Activated T-helper 2 cell treated with anti-CD3 and anti-CD28 coated beads, Interferon-gamma antibody, Interleukin-2, Interleukin-4, amounts not matched to agents 10 μg/mL and 5 μg/mL and 100 μg/mL, durations not matched to agents 14 hours and 24 hours and 36 hours (primary cell): ENCODE data around the gene WWC2. TPM values are rescaled to one million over a fixed set of nuclear protein-coding genes. Genes with fewer than 3 reads are reported as not detected.

Experiments used
- DNase-seq: peaks from one replicate; pipeline ENCODE4 v3.0.0; 2021; ENCODE audit warnings: low spot score
- H3K27ac Mint-ChIP-seq: one replicate; pipeline ENCODE4 v1.8.0; 2021; ENCODE audit warnings: mixed read lengths
- H3K27me3 Mint-ChIP-seq: one replicate; pipeline ENCODE4 v1.8.0; 2021; ENCODE audit warnings: low read depth, mixed read lengths
- H3K36me3 Mint-ChIP-seq: one replicate; pipeline ENCODE4 v1.8.0; 2021; ENCODE audit warnings: low read depth, mixed read lengths
- H3K4me1 Mint-ChIP-seq: one replicate; pipeline ENCODE4 v1.8.0; 2021; ENCODE audit warnings: low read depth, mixed read lengths
- H3K4me3 Mint-ChIP-seq: one replicate; pipeline ENCODE4 v1.8.0; 2021; ENCODE audit warnings: low read depth, mild to moderate bottlenecking, moderate library complexity, mixed read lengths
- H3K9me3 Mint-ChIP-seq: one replicate; pipeline ENCODE4 v1.8.0; 2021; ENCODE audit warnings: mixed read lengths
- intact Hi-C: fragments of 100-400 bp; cut with micrococcal nuclease; formaldehyde crosslinking; loops from one replicate; pipeline ENCODE4 v1.15.1; 2023
- total RNA-seq: library from RNA; stranded (reverse); gene quantifications from 2 replicates; pipeline ENCODE4 v1.2.3, GENCODE V29; 2022

WWC2 gene
- total RNA-seq, 1 donor from 2014 or later, result 0.50 TPM

- no peaks in the 10 kb centered on the region for H3K27me3 Mint-ChIP-seq
- intact Hi-C loops, result no loop called here
- no peaks in the 10 kb centered on the region for H3K36me3 Mint-ChIP-seq
Measured at GRCh38 chr4:183248201-183248600, 149.1 kb downstream of the WWC2 start.

GRCh38 chr4:183249854-183250253 lies 150.8 kb downstream of the WWC2 start:
- no peak overlapping the region for H3K4me3 Mint-ChIP-seq
- intact Hi-C loops, result no loop called here
- H3K4me1 Mint-ChIP-seq, result no peaks in the 10 kb centered on the region
- no peaks in the 10 kb centered on the region for H3K36me3 Mint-ChIP-seq
- no peak overlapping the region for H3K27ac Mint-ChIP-seq
- DNase-seq, result no peak
- no peaks in the 10 kb centered on the region for H3K27me3 Mint-ChIP-seq
- H3K9me3 Mint-ChIP-seq, result no peaks in the 10 kb centered on the region

More at GRCh38 chr4:183248201-183248600, 149.1 kb downstream of the WWC2 start:
- Mint-ChIP-seq H3K27ac (no peak overlapping the region), H3K9me3 (no peaks in the 10 kb centered on the region), H3K4me1 (no peaks in the 10 kb centered on the region), H3K4me3 (no peak overlapping the region)
- DNase-seq, result no peak

DNA sequence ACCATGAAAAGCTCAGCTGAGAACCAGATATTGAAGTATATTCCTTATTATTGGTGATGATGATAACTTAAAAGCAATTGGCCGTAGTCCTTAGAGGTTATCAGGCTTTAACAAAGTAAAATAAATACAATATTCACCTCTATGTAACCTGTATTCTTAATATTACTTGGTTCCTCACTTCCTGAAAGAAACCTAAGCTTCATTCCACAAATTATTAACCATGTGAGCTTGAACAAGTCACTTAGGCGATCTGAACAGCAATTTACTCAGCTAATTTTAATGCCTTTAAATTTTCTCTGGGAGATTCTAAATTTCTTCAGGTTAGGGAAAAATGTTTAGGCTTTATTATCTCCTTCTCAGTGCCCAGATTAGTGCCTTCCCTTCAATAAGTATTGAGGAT lies 151.8 kb downstream of the WWC2 start:
- H3K27me3 Mint-ChIP-seq, result no peaks in the 10 kb centered on the region
- no peak overlapping the region for H3K27ac Mint-ChIP-seq
- no peak overlapping the region for H3K4me3 Mint-ChIP-seq
- no peaks in the 10 kb centered on the region for H3K9me3 Mint-ChIP-seq
- intact Hi-C loops, result no loop called here
- H3K36me3 Mint-ChIP-seq, result no peaks in the 10 kb centered on the region
- no peak for DNase-seq
- no peaks in the 10 kb centered on the region for H3K4me1 Mint-ChIP-seq

DNA sequence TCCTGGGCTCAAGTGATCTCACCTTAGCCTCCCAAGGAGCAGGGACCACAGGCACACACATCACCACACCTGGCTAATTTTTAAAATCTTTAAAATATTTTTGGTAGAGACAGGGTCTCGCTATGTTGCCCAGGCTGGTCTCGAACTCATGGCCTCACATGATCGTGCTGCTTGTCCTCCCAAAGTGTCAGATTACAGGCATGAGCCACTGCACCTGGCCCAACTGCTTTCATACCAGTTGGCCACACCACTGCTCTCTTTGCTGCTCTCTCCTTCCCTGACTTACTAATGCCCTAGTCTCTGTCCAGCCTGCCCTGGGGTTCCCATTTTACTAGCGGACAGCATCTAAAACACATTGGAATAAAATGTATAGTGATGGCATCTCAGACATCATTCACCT lies 153.9 kb downstream of the WWC2 start:
- H3K27ac Mint-ChIP-seq, result no peak overlapping the region
- intact Hi-C loops, result no loop called here
- H3K36me3 Mint-ChIP-seq, result no peaks in the 10 kb centered on the region

DNA sequence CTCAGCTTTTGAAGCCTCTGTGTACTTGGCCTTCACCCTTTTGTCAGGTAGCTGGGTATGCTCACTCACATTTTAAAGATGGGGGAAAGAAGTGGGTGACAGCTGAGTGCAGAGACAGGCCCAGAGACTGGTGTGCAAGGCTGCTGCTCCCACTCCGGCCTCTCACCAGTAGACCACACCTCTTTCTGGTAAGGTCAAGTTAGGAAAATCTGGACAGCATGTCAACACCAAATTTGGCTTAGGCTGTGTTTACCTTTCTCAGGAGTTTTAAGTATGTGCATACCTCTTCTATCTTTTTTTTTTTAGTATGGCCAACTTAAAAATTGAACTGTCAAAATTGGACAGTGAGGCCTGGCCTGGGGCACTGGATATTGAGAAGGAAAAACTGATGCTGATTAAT lies 154.4 kb downstream of the WWC2 start:
- H3K4me1 Mint-ChIP-seq, result no peaks in the 10 kb centered on the region
- DNase-seq, result no peak
- H3K27me3 Mint-ChIP-seq, result peaks cover 7% of the 10 kb centered on the region
- H3K9me3 Mint-ChIP-seq, result no peaks in the 10 kb centered on the region
- no peaks in the 10 kb centered on the region for H3K36me3 Mint-ChIP-seq
- intact Hi-C loops, result no loop called here
- no peak overlapping the region for H3K4me3 Mint-ChIP-seq
- H3K27ac Mint-ChIP-seq, result no peak overlapping the region

More for the DNA sequence above, 153.9 kb downstream of the WWC2 start:
- no peak for DNase-seq
- peaks cover 7% of the 10 kb centered on the region for H3K27me3 Mint-ChIP-seq
- H3K4me1 Mint-ChIP-seq, result no peaks in the 10 kb centered on the region
- no peaks in the 10 kb centered on the region for H3K9me3 Mint-ChIP-seq
- no peak overlapping the region for H3K4me3 Mint-ChIP-seq

- DNase-seq, result no peak
- no peaks in the 10 kb centered on the region for H3K4me1 Mint-ChIP-seq
- no peaks in the 10 kb centered on the region for H3K36me3 Mint-ChIP-seq
- peaks cover 7% of the 10 kb centered on the region for H3K27me3 Mint-ChIP-seq
- H3K4me3 Mint-ChIP-seq, result no peak overlapping the region
- intact Hi-C loops, result no loop called here
- H3K9me3 Mint-ChIP-seq, result no peaks in the 10 kb centered on the region
- no peak overlapping the region for H3K27ac Mint-ChIP-seq
Measured at GRCh38 chr4:183254162-183254561, 155.1 kb downstream of the WWC2 start.

- no peak overlapping the region for H3K27ac Mint-ChIP-seq
- H3K4me1 Mint-ChIP-seq, result no peaks in the 10 kb centered on the region
- no peaks in the 10 kb centered on the region for H3K9me3 Mint-ChIP-seq
- DNase-seq, result no peak
- intact Hi-C loops, result no loop called here
- no peak overlapping the region for H3K4me3 Mint-ChIP-seq
- no peaks in the 10 kb centered on the region for H3K36me3 Mint-ChIP-seq
- peaks cover 8% of the 10 kb centered on the region for H3K27me3 Mint-ChIP-seq
Measured at GRCh38 chr4:183255487-183255886, 156.4 kb downstream of the WWC2 start.

- intact Hi-C loops, result no loop called here
- Mint-ChIP-seq H3K27ac (no peak overlapping the region), H3K4me1 (no peaks in the 10 kb centered on the region), H3K9me3 (no peaks in the 10 kb centered on the region), H3K27me3 (peaks cover 8% of the 10 kb centered on the region), H3K36me3 (no peaks in the 10 kb centered on the region), H3K4me3 (no peak overlapping the region)
- no peak for DNase-seq
Measured at GRCh38 chr4:183256343-183256742, 157.3 kb downstream of the WWC2 start.

DNA sequence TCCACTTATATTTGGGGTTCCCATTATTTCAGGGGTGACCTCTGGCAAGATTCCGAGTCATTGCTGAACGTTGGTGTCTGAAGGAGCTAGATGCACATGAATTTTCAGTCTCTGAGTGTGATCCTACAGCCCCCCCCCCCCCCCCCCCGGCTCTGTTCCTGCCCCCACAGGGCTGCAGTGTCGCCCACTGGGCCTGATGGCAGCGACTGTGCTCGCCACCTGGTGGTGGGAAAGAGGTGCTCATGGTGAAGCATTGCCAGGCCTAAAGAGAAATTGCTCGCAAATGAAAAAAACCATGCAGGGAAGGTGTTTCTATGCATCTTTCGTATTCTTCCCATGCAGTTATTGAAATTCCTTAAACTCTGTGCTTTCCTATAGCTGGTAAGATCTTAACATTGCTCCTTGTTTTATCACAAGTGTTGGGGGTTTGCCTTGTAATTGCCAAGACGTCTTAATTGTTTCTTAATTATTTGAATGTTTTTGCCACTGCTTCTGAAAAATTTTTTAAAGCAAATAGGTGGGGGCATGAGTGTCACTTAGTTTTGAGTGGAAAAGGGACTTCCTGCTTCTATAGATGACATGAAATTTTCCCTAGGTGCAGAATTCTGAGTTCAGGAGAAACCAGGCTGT lies 157.8 kb downstream of the WWC2 start:
- Mint-ChIP-seq H3K4me3 (no peak overlapping the region), H3K27ac (no peak overlapping the region), H3K9me3 (no peaks in the 10 kb centered on the region), H3K4me1 (no peaks in the 10 kb centered on the region), H3K36me3 (no peaks in the 10 kb centered on the region), H3K27me3 (peaks cover 8% of the 10 kb centered on the region)
- DNase-seq, result no peak
- intact Hi-C loops, result no loop called here

DNA sequence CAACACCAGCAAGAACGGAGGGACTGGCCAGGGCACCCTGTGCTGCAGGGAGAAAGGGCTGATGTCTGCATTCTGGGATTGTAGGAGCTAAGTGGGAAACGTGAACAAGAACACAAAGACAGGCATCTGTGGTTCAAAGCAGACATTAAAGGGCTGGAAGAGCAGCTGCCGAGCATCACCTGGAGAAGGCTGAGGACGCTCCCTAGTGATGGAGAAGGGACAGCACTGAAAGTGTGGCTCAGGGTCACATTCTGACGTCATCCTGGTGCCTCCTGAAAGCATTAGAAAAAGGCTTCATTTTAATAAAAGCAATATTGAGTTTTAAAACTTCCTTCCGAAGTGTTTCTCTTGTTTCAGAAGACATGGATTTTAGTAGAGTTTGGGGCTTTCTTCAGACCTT lies 158.8 kb downstream of the WWC2 start:
- H3K27ac Mint-ChIP-seq, result no peak overlapping the region
- H3K27me3 Mint-ChIP-seq, result peaks cover 8% of the 10 kb centered on the region
- H3K36me3 Mint-ChIP-seq, result no peaks in the 10 kb centered on the region
- intact Hi-C loops, result no loop called here
- DNase-seq, result no peak
- H3K9me3 Mint-ChIP-seq, result no peaks in the 10 kb centered on the region
- peaks cover 7% of the 10 kb centered on the region for H3K4me1 Mint-ChIP-seq
- no peak overlapping the region for H3K4me3 Mint-ChIP-seq

DNA sequence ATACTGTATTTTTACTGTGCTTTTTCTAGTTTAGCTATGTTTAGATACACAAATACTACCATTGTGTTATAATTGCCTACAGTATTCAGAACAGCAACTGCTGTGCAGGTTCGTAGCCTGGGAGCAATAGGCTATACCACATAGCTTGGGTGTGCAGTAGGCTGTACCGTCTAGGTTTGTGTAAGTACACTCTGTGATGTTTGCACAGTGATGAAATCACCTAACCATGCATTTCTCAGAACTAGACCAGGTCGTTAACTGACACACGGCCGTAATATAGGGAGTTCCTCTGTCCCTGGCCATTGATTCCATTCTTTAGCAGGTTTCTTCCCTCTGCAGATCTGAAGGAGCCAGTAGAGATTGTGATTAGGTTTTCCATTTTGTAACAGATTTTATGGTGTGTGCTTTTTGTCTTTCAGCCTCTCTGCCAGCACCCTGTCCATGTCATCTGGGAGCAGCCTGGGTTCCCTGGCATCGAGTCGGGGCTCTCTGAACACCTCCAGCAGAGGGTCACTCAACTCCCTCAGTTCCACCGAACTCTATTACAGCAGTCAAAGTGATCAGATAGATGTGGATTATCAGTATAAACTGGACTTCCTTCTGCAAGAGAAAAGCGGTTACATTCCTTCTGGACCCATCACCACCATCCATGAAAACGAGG lies 161.6 kb downstream of the WWC2 start:
- Mint-ChIP-seq H3K4me1 (peaks cover 7% of the 10 kb centered on the region), H3K9me3 (no peaks in the 10 kb centered on the region), H3K4me3 (no peak overlapping the region), H3K36me3 (no peaks in the 10 kb centered on the region), H3K27me3 (peaks cover 9% of the 10 kb centered on the region), H3K27ac (no peak overlapping the region)
- no peak for DNase-seq
- intact Hi-C loops, result loop anchor here (5.0 to 10.0 kb wide), 2 partner anchors 144 to 783 kb away; no protein-coding TSS in a partner anchor

- intact Hi-C loops, result loop anchor here (1.0 to 10.0 kb wide), 4 partner anchors 143 to 785 kb away; no protein-coding TSS in a partner anchor
- Mint-ChIP-seq H3K36me3 (no peaks in the 10 kb centered on the region), H3K4me1 (peaks cover 7% of the 10 kb centered on the region), H3K27me3 (peaks cover 11% of the 10 kb centered on the region), H3K9me3 (no peaks in the 10 kb centered on the region), H3K4me3 (no peak overlapping the region), H3K27ac (no peak overlapping the region)
- peak; percentile 60 for DNase-seq
Measured at GRCh38 chr4:183261953-183262775, 163.1 kb downstream of the WWC2 start.

- Mint-ChIP-seq H3K4me3 (no peak overlapping the region), H3K9me3 (no peaks in the 10 kb centered on the region), H3K4me1 (peaks cover 7% of the 10 kb centered on the region), H3K36me3 (no peaks in the 10 kb centered on the region), H3K27ac (no peak overlapping the region), H3K27me3 (peaks cover 8% of the 10 kb centered on the region)
- DNase-seq, result no peak
- intact Hi-C loops, result loop anchor here (1.0 to 10.0 kb wide), 4 partner anchors 142 to 785 kb away; no protein-coding TSS in a partner anchor
Measured at GRCh38 chr4:183262776-183263100, 163.7 kb downstream of the WWC2 start.
